Effector memory CD4-positive, alpha-beta T cell (primary cell): Measurements from ENCODE around the gene LGALS3BP.

Source experiments
- DNase-seq, 3 donors: peaks; one replicate each; pipeline ENCODE4 v3.0.0-alpha.2; 2020
- H3K27ac ChIP-seq: 2 replicates; pipeline ENCODE4 v1.7.0; 2013; ENCODE audit warnings: mild to moderate bottlenecking, low read length, moderate library complexity; ENCODE audit not compliant: insufficient read depth, poor library complexity, severe bottlenecking
- H3K27me3 ChIP-seq: replicated peaks from 2 replicates; pipeline ENCODE4 v1.7.0; 2013; ENCODE audit warnings: mild to moderate bottlenecking, low read length; ENCODE audit not compliant: insufficient read depth, control insufficient read depth, poor library complexity, severe bottlenecking
- H3K36me3 ChIP-seq: 2 replicates; pipeline ENCODE4 v1.7.0; 2013; ENCODE audit warnings: mild to moderate bottlenecking, low read length, moderate library complexity; ENCODE audit not compliant: control insufficient read depth, insufficient read depth
- H3K4me1 ChIP-seq: 2 replicates; pipeline ENCODE4 v1.7.0; 2013; ENCODE audit warnings: low read length, mild to moderate bottlenecking; ENCODE audit not compliant: control insufficient read depth, insufficient read depth, poor library complexity, severe bottlenecking
- H3K4me3 ChIP-seq: 2 replicates; pipeline ENCODE4 v1.7.0; 2013; ENCODE audit warnings: low read length, low read depth, mild to moderate bottlenecking; ENCODE audit not compliant: insufficient read depth, poor library complexity, severe bottlenecking
- H3K9me3 ChIP-seq: 2 replicates; pipeline ENCODE4 v1.7.0; 2013; ENCODE audit warnings: mild to moderate bottlenecking, low read length, moderate library complexity; ENCODE audit not compliant: control insufficient read depth

Gene LGALS3BP

DNA sequence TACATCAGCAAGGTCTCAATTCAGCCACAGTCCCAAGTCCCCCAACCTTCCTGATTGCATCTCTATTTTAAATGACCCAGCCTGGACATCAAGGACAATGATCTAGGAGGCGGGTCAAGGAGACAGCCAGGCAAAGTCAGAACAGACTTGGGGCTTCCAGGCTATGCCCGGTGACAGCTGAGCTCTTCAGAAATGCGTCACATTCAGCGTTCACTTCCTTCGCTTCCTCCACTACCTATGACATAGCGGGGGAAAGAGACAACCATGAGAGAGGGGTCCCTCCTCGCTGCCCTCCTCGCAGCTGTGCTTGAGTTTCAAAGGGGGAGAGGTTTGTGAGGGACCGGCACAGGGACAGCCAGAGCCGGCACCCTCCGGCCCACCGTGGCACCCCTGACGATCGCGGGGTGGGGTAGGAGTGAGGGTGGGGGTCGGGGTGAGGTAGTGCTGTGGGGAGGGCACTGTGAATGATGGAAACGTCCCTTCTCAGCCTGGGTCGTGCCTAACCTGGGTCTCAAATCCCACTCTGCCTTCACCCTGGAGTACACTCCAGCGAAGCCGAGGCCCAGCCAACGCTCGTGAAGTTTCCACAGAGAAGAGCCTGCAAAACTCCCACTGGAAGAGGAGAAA, 12.3 kb upstream of the LGALS3BP start:
- Histone ChIP-seq H3K27ac (no peak overlapping the region), H3K36me3 (peaks cover 32% of the 10 kb centered on the region), H3K9me3 (no peaks in the 10 kb centered on the region), H3K4me3 (no peak overlapping the region), H3K27me3 (no peaks in the 10 kb centered on the region), H3K4me1 (no peaks in the 10 kb centered on the region)
- no peak for DNase-seq

DNA sequence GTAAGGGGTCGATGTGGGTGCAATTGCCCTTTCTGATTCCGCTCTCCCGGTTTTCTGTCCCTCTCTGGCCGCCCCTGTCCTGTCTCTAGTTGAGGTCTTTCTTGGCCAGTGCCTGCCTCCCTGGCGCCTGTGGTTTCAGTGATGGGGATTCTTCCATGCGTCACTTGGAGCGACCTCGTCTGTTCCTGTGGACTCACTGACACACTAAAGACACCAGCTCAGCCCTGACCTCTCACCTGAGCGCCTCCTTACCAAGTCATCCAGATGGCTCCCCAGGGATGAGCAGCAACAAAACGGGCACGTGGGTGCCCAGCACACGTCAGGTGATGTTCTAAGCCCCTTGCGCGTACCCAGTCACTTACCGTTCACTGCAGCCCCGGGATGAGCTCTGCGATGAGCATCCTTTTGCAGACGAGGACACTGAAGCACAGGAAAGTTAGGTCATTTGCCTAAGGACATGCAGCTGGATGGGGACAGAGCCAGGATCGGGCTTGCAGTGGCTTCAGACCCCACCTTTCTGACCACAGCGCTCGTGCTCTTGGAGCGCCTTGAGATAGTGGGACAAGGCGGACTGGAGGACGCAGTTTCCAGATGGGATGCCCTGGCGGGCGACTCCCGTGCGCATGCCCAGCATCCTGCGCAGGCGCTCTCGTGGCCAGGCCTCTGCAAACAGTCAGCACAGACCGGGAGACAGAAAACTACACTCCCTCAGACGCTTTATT, 11.5 kb upstream of the LGALS3BP start:
- peaks cover 7% of the 10 kb centered on the region for H3K4me1 ChIP-seq
- H3K36me3 ChIP-seq = peaks cover 24% of the 10 kb centered on the region

DNA sequence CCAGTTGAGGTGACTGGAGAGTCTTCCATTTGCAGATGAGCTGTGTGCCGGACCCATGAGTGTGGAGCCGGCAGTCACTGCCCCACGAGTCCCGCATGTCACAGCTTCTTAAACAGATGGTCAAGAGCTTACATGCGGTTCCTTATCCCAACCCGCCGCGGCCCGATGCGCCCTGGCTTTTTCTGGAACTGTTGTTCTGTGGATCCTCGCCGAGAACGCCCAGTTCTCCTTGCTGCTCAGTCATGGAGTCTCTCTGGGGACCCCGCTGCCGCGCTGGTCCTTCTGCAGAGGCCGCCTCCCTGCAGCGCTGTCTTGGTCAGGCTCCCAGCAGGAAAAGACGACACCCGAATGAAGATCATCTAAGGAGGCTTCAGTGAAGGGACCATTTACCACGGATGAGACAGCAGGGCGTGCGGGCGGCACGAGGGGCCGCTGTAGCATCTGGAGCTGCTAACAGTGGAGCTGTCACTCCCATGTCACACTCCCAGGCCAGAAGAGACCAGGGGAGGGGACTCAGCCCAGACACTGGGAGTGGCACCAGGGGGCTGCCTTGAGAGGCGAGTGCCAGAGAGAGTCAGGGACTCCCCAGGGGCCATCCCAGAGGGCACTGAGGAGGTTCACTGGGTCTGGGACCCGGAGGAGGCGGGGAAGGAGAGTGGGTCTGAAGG, 10.8 kb upstream of the LGALS3BP start:
- Histone ChIP-seq H3K4me3 (no peak overlapping the region), H3K27me3 (no peaks in the 10 kb centered on the region), H3K9me3 (no peaks in the 10 kb centered on the region), H3K36me3 (peaks cover 19% of the 10 kb centered on the region), H3K27ac (no peak overlapping the region), H3K4me1 (peaks cover 7% of the 10 kb centered on the region)
- DNase-seq = no peak

More for the DNA sequence above, 11.5 kb upstream of the LGALS3BP start:
- Histone ChIP-seq H3K4me3 (no peak overlapping the region), H3K27me3 (no peaks in the 10 kb centered on the region), H3K9me3 (no peaks in the 10 kb centered on the region), H3K27ac (no peak overlapping the region)
- DNase-seq = no peak

DNA sequence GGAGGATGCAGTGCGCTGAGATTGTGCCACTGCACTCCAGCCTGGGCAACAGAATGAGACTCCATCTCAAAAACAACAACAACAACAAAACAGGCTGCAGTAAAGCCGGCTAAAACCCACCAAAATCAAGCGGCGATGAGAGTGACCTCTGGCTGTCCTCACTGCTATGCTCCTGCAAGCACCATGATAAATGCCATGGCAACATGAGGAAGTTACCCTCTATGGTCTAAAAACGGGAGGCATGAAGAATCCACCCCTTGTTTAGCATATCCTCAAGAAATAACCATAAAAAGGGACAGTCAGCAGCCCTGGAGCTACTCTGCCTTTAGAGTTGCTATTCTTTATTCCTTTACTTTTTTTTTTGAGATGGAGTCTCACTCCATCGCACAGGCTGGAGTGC, 8.4 kb upstream of the LGALS3BP start:
- H3K4me1 ChIP-seq = peaks cover 7% of the 10 kb centered on the region
- no peak overlapping the region for H3K27ac ChIP-seq
- no peaks in the 10 kb centered on the region for H3K9me3 ChIP-seq
- DNase-seq = no peak
- H3K36me3 ChIP-seq = peaks cover 15% of the 10 kb centered on the region
- H3K27me3 ChIP-seq = no peaks in the 10 kb centered on the region
- H3K4me3 ChIP-seq = no peak overlapping the region

DNA sequence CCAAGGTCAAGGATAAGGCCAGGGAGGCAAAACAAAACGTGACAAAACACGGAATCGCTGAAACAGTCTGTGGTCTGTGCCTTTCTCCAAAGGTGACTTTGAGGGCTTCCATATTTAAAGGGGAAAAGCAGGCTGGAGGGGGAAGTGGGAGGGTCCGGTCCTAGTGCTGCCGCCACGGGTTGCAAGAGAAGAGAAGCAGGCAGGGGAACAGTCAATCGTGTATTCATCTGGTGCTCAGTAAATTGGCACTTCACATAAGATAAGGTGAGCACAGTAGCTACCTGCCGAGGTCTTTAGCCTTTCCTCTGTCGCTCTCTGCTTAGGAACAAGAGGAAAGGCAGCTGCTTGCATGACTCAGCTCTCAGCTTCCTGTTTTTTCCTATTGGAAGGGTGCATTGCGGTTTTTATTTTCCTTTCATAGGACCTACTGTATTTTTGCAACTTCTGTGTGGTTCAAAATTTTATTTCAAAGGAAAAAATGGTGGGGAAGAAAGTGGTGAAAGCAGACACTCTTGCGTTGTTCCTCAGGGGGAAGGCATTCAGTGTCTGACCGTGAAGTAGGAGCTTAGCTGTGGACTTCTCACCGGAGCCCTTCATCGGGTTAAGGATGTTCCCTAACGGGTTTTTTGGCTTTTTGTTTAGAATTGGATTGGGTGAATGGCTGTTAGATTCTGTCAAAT, 7.1 kb upstream of the LGALS3BP start:
- no peak for DNase-seq
- Histone ChIP-seq H3K27ac (no peak overlapping the region), H3K36me3 (peaks cover 9% of the 10 kb centered on the region), H3K4me3 (no peak overlapping the region), H3K27me3 (no peaks in the 10 kb centered on the region), H3K9me3 (no peaks in the 10 kb centered on the region), H3K4me1 (peaks cover 7% of the 10 kb centered on the region)

DNA sequence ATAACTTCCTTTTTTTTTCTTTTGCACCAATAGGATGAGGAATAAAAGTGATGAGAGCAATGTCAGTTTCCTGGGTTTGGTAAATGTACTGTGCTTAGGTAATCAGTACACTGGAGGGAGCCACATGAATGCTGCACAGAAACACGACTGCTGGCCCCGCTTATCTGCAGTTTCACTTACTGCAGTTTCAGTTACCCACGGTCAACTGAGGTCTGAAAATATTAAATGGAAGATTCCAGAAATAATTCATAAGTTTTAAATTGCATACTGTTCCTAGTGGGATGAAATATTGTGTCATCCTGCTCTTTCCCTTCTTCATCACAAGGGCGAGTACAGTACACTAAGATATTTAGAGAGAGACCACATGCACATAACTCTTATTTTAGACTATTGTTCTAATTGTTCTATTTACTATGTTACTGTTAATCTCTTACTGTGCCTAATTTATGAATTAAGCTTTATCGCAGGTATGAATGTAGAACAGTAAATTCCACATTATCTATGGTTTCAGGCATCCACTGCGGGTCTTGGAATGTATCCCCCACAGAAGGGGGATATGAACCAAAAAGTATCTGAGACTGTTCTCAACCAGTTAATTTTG, 6.4 kb upstream of the LGALS3BP start:
- no peak for DNase-seq
- Histone ChIP-seq H3K27ac (no peak overlapping the region), H3K36me3 (peaks cover 3% of the 10 kb centered on the region)

DNA sequence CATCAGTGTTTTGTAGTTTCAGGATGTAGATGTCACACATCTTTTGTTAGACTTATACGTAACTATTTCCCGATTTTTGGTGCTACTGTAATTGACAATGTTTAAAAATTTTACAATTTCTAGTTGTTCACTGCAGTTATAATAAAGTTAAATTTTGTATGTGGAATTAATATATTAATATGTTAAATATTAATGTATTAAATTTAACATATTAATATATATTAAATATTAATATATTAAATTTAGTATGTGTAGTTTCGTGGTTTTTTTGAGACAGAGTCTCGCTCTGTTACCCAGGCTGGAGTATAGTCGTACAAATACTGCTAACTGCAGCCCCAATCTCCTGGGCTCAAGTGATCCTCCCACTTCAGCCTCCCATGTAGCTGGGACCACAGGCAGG, 5.7 kb upstream of the LGALS3BP start:
- H3K4me1 ChIP-seq = peaks cover 7% of the 10 kb centered on the region
- no peak overlapping the region for H3K27ac ChIP-seq
- H3K9me3 ChIP-seq = no peaks in the 10 kb centered on the region
- no peaks in the 10 kb centered on the region for H3K27me3 ChIP-seq
- no peak for DNase-seq
- H3K4me3 ChIP-seq = no peak overlapping the region
- H3K36me3 ChIP-seq = no peaks in the 10 kb centered on the region

More for the DNA sequence above, 6.4 kb upstream of the LGALS3BP start:
- no peak overlapping the region for H3K4me3 ChIP-seq
- H3K4me1 ChIP-seq = peaks cover 7% of the 10 kb centered on the region
- H3K9me3 ChIP-seq = no peaks in the 10 kb centered on the region
- no peaks in the 10 kb centered on the region for H3K27me3 ChIP-seq

DNA sequence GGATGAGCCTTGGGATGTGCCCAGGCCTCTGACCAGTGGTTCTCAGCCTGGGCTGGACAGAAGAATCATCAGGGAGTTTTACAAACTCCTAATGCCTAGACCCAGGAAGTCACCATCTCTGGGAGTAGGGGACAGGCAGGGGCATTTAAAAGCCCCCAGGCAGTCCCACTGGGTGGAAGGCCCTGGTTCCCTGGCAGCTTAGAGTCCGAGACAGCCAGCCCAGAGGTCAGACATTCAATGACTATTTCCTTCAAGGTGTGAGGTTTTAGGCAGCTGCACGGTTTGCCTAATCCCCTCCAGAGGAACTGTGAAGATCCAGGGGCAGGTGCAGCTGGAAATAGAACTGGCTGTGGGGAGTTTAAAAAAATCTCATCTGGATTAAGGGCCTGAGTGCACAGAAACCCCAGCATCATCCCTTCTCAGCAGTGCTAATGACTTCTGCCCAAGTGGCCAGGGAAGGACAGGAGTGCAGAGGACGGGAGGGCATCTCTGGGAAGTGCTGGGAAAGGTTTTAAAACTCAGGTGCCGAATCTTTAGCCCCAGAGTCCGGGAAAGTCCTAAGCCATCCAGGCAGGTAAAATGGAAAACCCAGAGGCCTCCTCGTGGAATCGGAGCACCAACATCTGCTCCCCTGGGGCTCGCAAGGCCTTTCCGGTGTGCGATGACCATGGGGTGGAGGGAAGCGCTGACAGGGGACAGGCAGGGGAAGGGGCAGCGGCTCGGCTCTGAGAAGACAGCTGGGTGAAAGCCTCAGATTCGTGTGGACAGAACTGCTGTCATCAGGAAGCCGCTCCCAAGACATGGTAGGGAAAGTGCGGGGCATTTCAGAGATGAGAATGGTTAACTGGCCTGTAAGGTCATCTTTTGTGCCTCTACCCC, 1.5 kb upstream of the LGALS3BP start:
- Histone ChIP-seq H3K27ac (no peak overlapping the region), H3K27me3 (no peaks in the 10 kb centered on the region), H3K36me3 (no peaks in the 10 kb centered on the region), H3K9me3 (no peaks in the 10 kb centered on the region), H3K4me3 (no peak overlapping the region), H3K4me1 (peaks cover 3% of the 10 kb centered on the region)
- no peak for DNase-seq

DNA sequence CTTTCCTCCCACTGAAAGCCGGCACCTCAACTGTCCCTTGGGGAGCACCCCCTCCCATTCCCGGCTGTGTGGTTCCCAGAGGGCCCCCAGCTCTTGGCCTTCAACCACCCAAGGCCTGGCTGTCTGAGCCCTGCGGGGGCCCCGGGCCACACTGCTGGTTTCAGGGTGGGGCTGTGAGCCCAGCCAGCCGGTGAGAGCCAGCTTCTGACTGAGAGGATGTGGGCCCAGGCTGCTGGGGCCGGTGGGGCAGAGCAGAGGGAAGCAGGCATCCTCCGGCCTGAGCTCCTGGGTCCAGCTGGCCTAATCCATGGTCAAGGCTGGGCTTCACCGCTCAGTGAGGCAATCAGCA, 875 bp upstream of the LGALS3BP start:
- H3K4me1 ChIP-seq = peaks cover 3% of the 10 kb centered on the region
- H3K27ac ChIP-seq = no peak overlapping the region
- H3K27me3 ChIP-seq = no peaks in the 10 kb centered on the region

More for the DNA sequence above, 875 bp upstream of the LGALS3BP start:
- H3K4me3 ChIP-seq = no peak overlapping the region
- DNase-seq = no peak
- no peaks in the 10 kb centered on the region for H3K36me3 ChIP-seq
- no peaks in the 10 kb centered on the region for H3K9me3 ChIP-seq
